ENCODE data around the gene HOXB8. TPM values are rescaled to one million over a fixed set of nuclear protein-coding genes. Genes with fewer than 3 reads are reported as not detected.

The HOXB8 gene
- total and polyA plus RNA-seq, 10 of the 15 experiments (the other 5 are each of a cell fraction or from before 2014, with no cell fraction given) = 0.21 TPM; not detected in 9

GRCh38 chr17:48624544-48625494 lies 9.7 kb upstream of the HOXB8 start:
- Histone ChIP-seq H3K4me3 (peak overlapping the region; percentile 65; the same call in 1 of the 2 replicates), H3K27ac (ENCODE audit: control insufficient read depth, insufficient read depth) (no peak overlapping the region), H3K4me1 (ENCODE audit: control insufficient read depth, insufficient read depth, low read length) (no peaks in the 10 kb centered on the region), H3K4me2 (ENCODE audit: control insufficient read depth, insufficient read depth) (peak overlapping the region; percentile 79), H2AFZ (ENCODE audit: control insufficient read depth, low read depth, low read length) (no peak overlapping the region), H3K79me2 (ENCODE audit: control insufficient read depth, insufficient read depth, low read length) (no peaks in the 10 kb centered on the region), H3K27me3 (replicated peaks in 1 of 2; ENCODE audit: control insufficient read depth in 2 of 2, insufficient read depth in 2 of 2, low read length in 1 of 2) (peaks cover 38 to 42% of the 10 kb centered on the region in 2 experiments), H3K9ac (ENCODE audit: control insufficient read depth, insufficient read depth, low read length) (no peak overlapping the region), H4K20me1 (ENCODE audit: control insufficient read depth, insufficient read depth) (no peaks in the 10 kb centered on the region), H3K9me3 (replicated peaks; ENCODE audit: control insufficient read depth, insufficient read depth, low read length) (no peaks in the 10 kb centered on the region), H3K36me3 (ENCODE audit: control insufficient read depth in 2 of 2, insufficient read depth in 2 of 2, low read length in 1 of 2) (no peaks in the 10 kb centered on the region; a peak in 1 of 4 replicates)
- TF ChIP-seq SUZ12 (IDR thresholded peaks at IDR 0.05; ENCODE audit: unreplicated experiment) (peak; percentile 47), BHLHE40 (IDR thresholded peaks at IDR 0.05; ENCODE audit: borderline replicate concordance in 1 of 2, low read depth in 2 of 2, low read length in 1 of 2) (no peak)
- ChIA-PET POLR2A (interaction anchor here (0.6 to 1.8 kb wide), 2 partner anchors 15 kb away, joined by 3 to 5 read pairs; no protein-coding TSS in a partner anchor), SMC1A (ENCODE audit: uncharacterized antibody, unreplicated experiment) (no interaction called here), RAD21 (ENCODE audit: unreplicated experiment) (interaction anchor here (1.0 to 1.4 kb wide), 3 partner anchors 12 to 600 kb away, joined by 3 to 4 read pairs (median 4); no protein-coding TSS in a partner anchor), CTCF (interaction anchor here (0.8 to 3.7 kb wide), 6 partner anchors 12 to 599 kb away, joined by 3 to 16 read pairs (median 6); no protein-coding TSS in a partner anchor)
- BruUV-seq (replicated peaks) = no TSS peak
- 15% methylated on average over 29 of the region's 66 CpGs for WGBS (ENCODE audit: insufficient coverage, insufficient replicate concordance, low lambda C conversion rate, missing lambda C conversion rate)
- DNase-seq (ENCODE audit: low read depth, low spot score) = no peak
- intact Hi-C loops (cut with micrococcal nuclease; ENCODE audit: unreplicated experiment) = no loop called here
- FAIRE-seq = no peak
- in situ Hi-C loops (cut with MboI) = loop anchor here (10.0 kb wide), 1 partner anchor 780 kb away; the partner anchor contains the start of gene SCRN2
- ATAC-seq = peak; percentile 44

GRCh38 chr17:48624118-48624517 lies 9.0 kb upstream of the HOXB8 start:
- CTCF ChIA-PET = interaction anchor here (0.8 to 3.7 kb wide), 5 partner anchors 8 to 544 kb away, joined by 3 to 15 read pairs (median 5); no protein-coding TSS in a partner anchor
- FAIRE-seq = no peak
- Histone ChIP-seq H3K27me3 (replicated peaks in 1 of 2; ENCODE audit: control insufficient read depth in 2 of 2, insufficient read depth in 2 of 2, low read length in 1 of 2) (peaks cover 40 to 47% of the 10 kb centered on the region in 2 experiments), H3K79me2 (ENCODE audit: control insufficient read depth, insufficient read depth, low read length) (no peaks in the 10 kb centered on the region), H3K4me2 (ENCODE audit: control insufficient read depth, insufficient read depth) (no peak overlapping the region), H2AFZ (ENCODE audit: control insufficient read depth, low read depth, low read length) (no peak overlapping the region), H3K4me1 (ENCODE audit: control insufficient read depth, insufficient read depth, low read length) (no peaks in the 10 kb centered on the region), H3K9me3 (replicated peaks; ENCODE audit: control insufficient read depth, insufficient read depth, low read length) (no peaks in the 10 kb centered on the region), H4K20me1 (ENCODE audit: control insufficient read depth, insufficient read depth) (no peaks in the 10 kb centered on the region), H3K9ac (ENCODE audit: control insufficient read depth, insufficient read depth, low read length) (no peak overlapping the region), H3K36me3 (ENCODE audit: control insufficient read depth in 2 of 2, insufficient read depth in 2 of 2, low read length in 1 of 2) (no peaks in the 10 kb centered on the region; a peak in 1 of 4 replicates), H3K27ac (ENCODE audit: control insufficient read depth, insufficient read depth) (no peak overlapping the region), H3K4me3 (no peak overlapping the region)
- SMC1A ChIA-PET (ENCODE audit: uncharacterized antibody, unreplicated experiment) = no interaction called here
- 87% methylated on average over 5 of the region's 5 CpGs for WGBS (ENCODE audit: insufficient coverage, insufficient replicate concordance, low lambda C conversion rate, missing lambda C conversion rate)
- TF ChIP-seq EZH2 (IDR thresholded peaks at IDR 0.05; ENCODE audit: borderline replicate concordance, control insufficient read depth, low read depth, low read length) = no peak
- TF ChIP-seq RAD51 (IDR thresholded peaks at IDR 0.05) = no peak
- TF ChIP-seq TCF7 (IDR thresholded peaks at IDR 0.05; ENCODE audit: borderline replicate concordance) = no peak
- no peak for TF ChIP-seq ETV6 (conservative IDR thresholded peaks at IDR 0.05 in 1 of 2, IDR thresholded peaks at IDR 0.05 in 1 of 2; ENCODE audit: borderline replicate concordance in 1 of 2, low read depth in 1 of 2)
- no peak for TF ChIP-seq SPI1 (IDR thresholded peaks at IDR 0.05; ENCODE audit: borderline replicate concordance, insufficient read depth, low read depth, low read length)
- TF ChIP-seq BRCA1 (IDR thresholded peaks at IDR 0.05; ENCODE audit: low read depth, low read length) = no peak
- no peak for TF ChIP-seq POLR2AphosphoS2 (IDR thresholded peaks at IDR 0.05; ENCODE audit: low read depth, low read length)
- no peak for TF ChIP-seq MYB (IDR thresholded peaks at IDR 0.05; ENCODE audit: borderline replicate concordance, low read depth, low read length)
- TF ChIP-seq RBBP5 (conservative IDR thresholded peaks at IDR 0.05) = no peak
- no peak for TF ChIP-seq ZSCAN29 (IDR thresholded peaks at IDR 0.05)
- TF ChIP-seq, protein P1, sequence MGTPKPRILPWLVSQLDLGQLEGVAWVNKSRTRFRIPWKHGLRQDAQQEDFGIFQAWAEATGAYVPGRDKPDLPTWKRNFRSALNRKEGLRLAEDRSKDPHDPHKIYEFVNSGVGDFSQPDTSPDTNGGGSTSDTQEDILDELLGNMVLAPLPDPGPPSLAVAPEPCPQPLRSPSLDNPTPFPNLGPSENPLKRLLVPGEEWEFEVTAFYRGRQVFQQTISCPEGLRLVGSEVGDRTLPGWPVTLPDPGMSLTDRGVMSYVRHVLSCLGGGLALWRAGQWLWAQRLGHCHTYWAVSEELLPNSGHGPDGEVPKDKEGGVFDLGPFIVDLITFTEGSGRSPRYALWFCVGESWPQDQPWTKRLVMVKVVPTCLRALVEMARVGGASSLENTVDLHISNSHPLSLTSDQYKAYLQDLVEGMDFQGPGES (IDR thresholded peaks at IDR 0.05) = no peak
- RAD21 ChIA-PET (ENCODE audit: unreplicated experiment) = interaction anchor here (1.6 kb wide), 1 partner anchor 15 kb away, joined by 4 read pairs; no protein-coding TSS in a partner anchor
- intact Hi-C loops (cut with micrococcal nuclease; ENCODE audit: unreplicated experiment) = no loop called here
- POLR2A ChIA-PET = interaction anchor here (1.8 kb wide), 1 partner anchor 15 kb away, joined by 5 read pairs; no protein-coding TSS in a partner anchor
- BruUV-seq (replicated peaks) = no TSS peak
- no peak for ATAC-seq
- in situ Hi-C loops (cut with MboI) = loop anchor here (10.0 kb wide), 1 partner anchor 779 kb away; the partner anchor contains the start of gene SCRN2
- no peak for DNase-seq (ENCODE audit: low read depth, low spot score)
